Esophagus muscularis mucosa (tissue), 4 donors: ENCODE results near the gene TMEM115.

Experiments used
- EP300 ChIP-seq: sonication (generic); formaldehyde crosslinking; IDR thresholded peaks from one replicate; pipeline ENCODE4 v1.6.1; 2017; ENCODE audit warnings: antibody characterized with exemption
- POLR2A ChIP-seq: fragments of 450-650 bp; IDR thresholded peaks from one replicate; pipeline ENCODE4 v1.6.1; 2017; ENCODE audit warnings: antibody characterized with exemption, moderate library complexity, mild to moderate bottlenecking, low read depth
- POLR2AphosphoS5 ChIP-seq, 2 donors: sonication (generic); formaldehyde crosslinking; IDR thresholded peaks; one replicate each; pipeline ENCODE4 v1.6.1; 2017; ENCODE audit warnings: antibody characterized with exemption in 2 of 2
- TF ChIP-seq, protein P1 (sequence below), 3 experiments: fragments of 200-600 bp in 2 of 3; fragments of 450-650 bp in 1 of 3; sonication (generic) in 2 of 3; IDR thresholded peaks; one replicate each; pipeline ENCODE4 v1.5.1; 2017 to 2019; ENCODE audit warnings: antibody characterized with exemption in 3 of 3, mild to moderate bottlenecking in 2 of 3, moderate library complexity in 1 of 3

GRCh38 chr3:50340147-50340447 lies 19.2 kb downstream of the TMEM115 start:
- TF ChIP-seq, protein P1, sequence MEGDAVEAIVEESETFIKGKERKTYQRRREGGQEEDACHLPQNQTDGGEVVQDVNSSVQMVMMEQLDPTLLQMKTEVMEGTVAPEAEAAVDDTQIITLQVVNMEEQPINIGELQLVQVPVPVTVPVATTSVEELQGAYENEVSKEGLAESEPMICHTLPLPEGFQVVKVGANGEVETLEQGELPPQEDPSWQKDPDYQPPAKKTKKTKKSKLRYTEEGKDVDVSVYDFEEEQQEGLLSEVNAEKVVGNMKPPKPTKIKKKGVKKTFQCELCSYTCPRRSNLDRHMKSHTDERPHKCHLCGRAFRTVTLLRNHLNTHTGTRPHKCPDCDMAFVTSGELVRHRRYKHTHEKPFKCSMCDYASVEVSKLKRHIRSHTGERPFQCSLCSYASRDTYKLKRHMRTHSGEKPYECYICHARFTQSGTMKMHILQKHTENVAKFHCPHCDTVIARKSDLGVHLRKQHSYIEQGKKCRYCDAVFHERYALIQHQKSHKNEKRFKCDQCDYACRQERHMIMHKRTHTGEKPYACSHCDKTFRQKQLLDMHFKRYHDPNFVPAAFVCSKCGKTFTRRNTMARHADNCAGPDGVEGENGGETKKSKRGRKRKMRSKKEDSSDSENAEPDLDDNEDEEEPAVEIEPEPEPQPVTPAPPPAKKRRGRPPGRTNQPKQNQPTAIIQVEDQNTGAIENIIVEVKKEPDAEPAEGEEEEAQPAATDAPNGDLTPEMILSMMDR (IDR thresholded peaks at IDR 0.05), result no peak
- TF ChIP-seq POLR2AphosphoS5 (IDR thresholded peaks at IDR 0.05) (no peak), POLR2A (no peak), EP300 (no peak)
